Uterus (tissue), 4 donors: ENCODE data around the gene SPOCK1. TPM values are rescaled to one million over a fixed set of nuclear protein-coding genes. Genes with fewer than 3 reads are reported as not detected.

Experiments
- DNase-seq, 2 donors: peaks; one replicate each; pipeline ENCODE4 v3.0.0-alpha.2; 2019 to 2020
- H3K27ac ChIP-seq, 2 donors: fragments of 200-600 bp; sonication (generic); 1 replicate in 1 of 2; 2 replicates in 1 of 2; pipeline ENCODE4 v1.5.1; 2016 to 2018
- H3K27me3 ChIP-seq, 2 donors: fragments of 200-600 bp; sonication (generic); one replicate each; pipeline ENCODE4 v1.5.1; 2018 to 2019; ENCODE audit warnings: control low read depth in 1 of 2
- H3K36me3 ChIP-seq, 2 donors: fragments of 200-600 bp; sonication (generic); one replicate each; pipeline ENCODE4 v1.5.1; 2019; ENCODE audit warnings: control low read depth in 1 of 2
- H3K4me1 ChIP-seq, 2 donors: fragments of 200-600 bp; sonication (generic); one replicate each; pipeline ENCODE4 v1.5.1; 2018 to 2019; ENCODE audit warnings: control low read depth in 1 of 2
- H3K4me3 ChIP-seq, 2 donors: fragments of 200-600 bp; sonication (generic); 1 replicate in 1 of 2; 2 replicates in 1 of 2; pipeline ENCODE4 v1.5.1; 2018 to 2019; ENCODE audit warnings: mild to moderate bottlenecking in 1 of 2
- H3K9me3 ChIP-seq, 2 donors: fragments of 200-600 bp; sonication (generic); one replicate each; pipeline ENCODE4 v1.5.1; 2019; ENCODE audit warnings: control low read depth in 1 of 2
- POLR2A ChIP-seq, 2 donors: fragments of 450-650 bp; IDR thresholded peaks; one replicate each; pipeline ENCODE4 v1.6.1; 2016; ENCODE audit warnings: antibody characterized with exemption in 2 of 2, mild to moderate bottlenecking in 1 of 2, moderate library complexity in 1 of 2
- intact Hi-C: fragments of 100-400 bp; cut with DNase I; formaldehyde crosslinking; loops from one replicate; pipeline ENCODE4 v1.15.1; 2023; ENCODE audit warnings: low total_unique reads
- total RNA-seq, 4 donors: library from RNA; depleted of rRNA in 3 of 4; stranded (reverse); fragments of >200 nt in 3 of 4; gene quantifications; one replicate each; pipeline versions ENCODE4 v1.1.0 to v1.2.4, GENCODE V29; 2014 to 2023
- TF ChIP-seq, protein P1 (sequence below), 4 experiments: fragments of 200-600 bp in 2 of 4; fragments of 450-650 bp in 2 of 4; sonication (generic) in 2 of 4; IDR thresholded peaks; one replicate each; pipeline ENCODE4 v1.5.1; 2016 to 2019; ENCODE audit warnings: antibody characterized with exemption in 4 of 4, mild to moderate bottlenecking in 2 of 4, moderate library complexity in 1 of 4
- donor health status: DM: yes; HTN: yes; CAD: no.

SPOCK1 gene
- total RNA-seq, 4 donors from 2014 or later = 31.8 to 131 (median 45.1) TPM

DNA sequence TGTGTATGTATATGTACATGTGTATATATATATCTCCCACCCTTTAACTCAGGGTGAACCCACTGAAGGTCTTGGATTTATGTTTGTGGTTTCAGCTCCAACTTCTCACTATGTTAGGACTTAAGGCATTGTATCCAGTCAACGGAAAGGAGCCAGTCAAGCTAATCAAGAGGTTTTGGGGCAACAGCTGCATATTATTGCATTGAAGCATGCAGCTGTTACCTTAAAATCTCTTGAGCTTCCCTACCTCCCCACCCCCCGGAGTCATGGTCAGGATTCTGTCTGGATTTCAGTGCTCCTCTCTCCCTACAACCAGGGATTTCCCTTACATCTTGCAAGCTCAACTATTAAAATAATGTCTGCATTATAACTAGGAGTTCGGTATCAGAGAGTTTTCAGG lies 399.5 kb downstream of the SPOCK1 start:
- Histone ChIP-seq H3K27ac (no peak overlapping the region), H3K4me1 (no peaks in the 10 kb centered on the region), H3K36me3 (no peaks in the 10 kb centered on the region), H3K27me3 (no peaks in the 10 kb centered on the region), H3K4me3 (no peak overlapping the region), H3K9me3 (no peaks in the 10 kb centered on the region)
- DNase-seq = no peak
- intact Hi-C loops = no loop called here
- no peak for TF ChIP-seq POLR2A (IDR thresholded peaks at IDR 0.05)
- TF ChIP-seq, protein P1, sequence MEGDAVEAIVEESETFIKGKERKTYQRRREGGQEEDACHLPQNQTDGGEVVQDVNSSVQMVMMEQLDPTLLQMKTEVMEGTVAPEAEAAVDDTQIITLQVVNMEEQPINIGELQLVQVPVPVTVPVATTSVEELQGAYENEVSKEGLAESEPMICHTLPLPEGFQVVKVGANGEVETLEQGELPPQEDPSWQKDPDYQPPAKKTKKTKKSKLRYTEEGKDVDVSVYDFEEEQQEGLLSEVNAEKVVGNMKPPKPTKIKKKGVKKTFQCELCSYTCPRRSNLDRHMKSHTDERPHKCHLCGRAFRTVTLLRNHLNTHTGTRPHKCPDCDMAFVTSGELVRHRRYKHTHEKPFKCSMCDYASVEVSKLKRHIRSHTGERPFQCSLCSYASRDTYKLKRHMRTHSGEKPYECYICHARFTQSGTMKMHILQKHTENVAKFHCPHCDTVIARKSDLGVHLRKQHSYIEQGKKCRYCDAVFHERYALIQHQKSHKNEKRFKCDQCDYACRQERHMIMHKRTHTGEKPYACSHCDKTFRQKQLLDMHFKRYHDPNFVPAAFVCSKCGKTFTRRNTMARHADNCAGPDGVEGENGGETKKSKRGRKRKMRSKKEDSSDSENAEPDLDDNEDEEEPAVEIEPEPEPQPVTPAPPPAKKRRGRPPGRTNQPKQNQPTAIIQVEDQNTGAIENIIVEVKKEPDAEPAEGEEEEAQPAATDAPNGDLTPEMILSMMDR (IDR thresholded peaks at IDR 0.05) = no peak

- intact Hi-C loops = no loop called here
- TF ChIP-seq, protein P1 (IDR thresholded peaks at IDR 0.05) = no peak
- no peak for TF ChIP-seq POLR2A (IDR thresholded peaks at IDR 0.05)
- Histone ChIP-seq H3K4me1 (no peaks in the 10 kb centered on the region), H3K4me3 (no peak overlapping the region), H3K27me3 (no peaks in the 10 kb centered on the region), H3K27ac (no peak overlapping the region), H3K36me3 (no peaks in the 10 kb centered on the region), H3K9me3 (no peaks in the 10 kb centered on the region)
- no peak for DNase-seq
Measured at GRCh38 chr5:137098663-137099062, 400.5 kb downstream of the SPOCK1 start.

DNA sequence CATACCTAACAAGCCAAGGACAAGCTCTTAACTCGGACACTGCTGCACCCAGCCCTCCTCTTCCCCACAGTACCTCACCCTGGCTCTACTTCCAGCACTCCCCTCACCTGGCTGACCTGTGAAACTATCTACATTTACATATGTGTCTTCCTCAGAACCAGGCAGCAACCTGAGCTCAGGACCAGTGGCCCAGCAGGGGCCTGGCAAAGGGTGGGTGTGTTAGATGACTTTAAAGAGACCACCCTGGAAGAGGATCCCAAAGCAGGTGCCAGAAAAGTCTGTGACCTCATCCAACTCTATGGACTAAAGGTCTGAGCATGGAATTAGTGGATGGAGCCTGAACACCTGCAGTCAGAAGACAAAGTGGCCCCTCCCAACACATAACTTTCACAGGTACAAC lies 400.9 kb downstream of the SPOCK1 start:
- TF ChIP-seq, protein P1 (IDR thresholded peaks at IDR 0.05) = no peak
- no peak for TF ChIP-seq POLR2A (IDR thresholded peaks at IDR 0.05)

DNA sequence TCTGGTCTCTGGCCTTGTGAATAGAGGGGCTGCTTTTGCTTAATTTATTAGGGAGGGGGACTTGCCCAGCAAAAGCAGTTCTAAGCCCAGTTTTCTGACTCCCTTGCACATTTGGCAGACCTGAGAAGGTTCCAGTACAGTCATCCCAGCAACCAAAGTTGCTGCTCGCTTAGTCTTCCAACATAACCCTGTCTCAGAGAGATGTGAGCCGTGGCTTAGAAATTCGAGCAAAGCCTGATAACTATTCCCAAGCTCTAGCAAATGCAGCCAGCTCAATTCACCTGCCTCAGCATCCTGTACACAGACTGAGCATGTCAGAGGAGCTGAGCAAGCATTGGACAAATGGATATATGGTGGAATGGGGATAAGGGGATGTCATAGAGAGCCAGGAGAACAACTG lies 401.9 kb downstream of the SPOCK1 start:
- no peak for DNase-seq
- no peak overlapping the region for H3K4me3 ChIP-seq
- no peak overlapping the region for H3K27ac ChIP-seq
- no peaks in the 10 kb centered on the region for H3K4me1 ChIP-seq
- TF ChIP-seq, protein P1 (IDR thresholded peaks at IDR 0.05) = no peak
- no peak for TF ChIP-seq POLR2A (IDR thresholded peaks at IDR 0.05)
- H3K9me3 ChIP-seq = no peaks in the 10 kb centered on the region
- intact Hi-C loops = no loop called here
- H3K36me3 ChIP-seq = no peaks in the 10 kb centered on the region
- H3K27me3 ChIP-seq = no peaks in the 10 kb centered on the region

More for the DNA sequence above, 400.9 kb downstream of the SPOCK1 start:
- no peak overlapping the region for H3K4me3 ChIP-seq
- intact Hi-C loops = no loop called here
- no peaks in the 10 kb centered on the region for H3K4me1 ChIP-seq
- DNase-seq = no peak
- H3K27me3 ChIP-seq = no peaks in the 10 kb centered on the region
- H3K36me3 ChIP-seq = no peaks in the 10 kb centered on the region
- no peak overlapping the region for H3K27ac ChIP-seq
- no peaks in the 10 kb centered on the region for H3K9me3 ChIP-seq

DNA sequence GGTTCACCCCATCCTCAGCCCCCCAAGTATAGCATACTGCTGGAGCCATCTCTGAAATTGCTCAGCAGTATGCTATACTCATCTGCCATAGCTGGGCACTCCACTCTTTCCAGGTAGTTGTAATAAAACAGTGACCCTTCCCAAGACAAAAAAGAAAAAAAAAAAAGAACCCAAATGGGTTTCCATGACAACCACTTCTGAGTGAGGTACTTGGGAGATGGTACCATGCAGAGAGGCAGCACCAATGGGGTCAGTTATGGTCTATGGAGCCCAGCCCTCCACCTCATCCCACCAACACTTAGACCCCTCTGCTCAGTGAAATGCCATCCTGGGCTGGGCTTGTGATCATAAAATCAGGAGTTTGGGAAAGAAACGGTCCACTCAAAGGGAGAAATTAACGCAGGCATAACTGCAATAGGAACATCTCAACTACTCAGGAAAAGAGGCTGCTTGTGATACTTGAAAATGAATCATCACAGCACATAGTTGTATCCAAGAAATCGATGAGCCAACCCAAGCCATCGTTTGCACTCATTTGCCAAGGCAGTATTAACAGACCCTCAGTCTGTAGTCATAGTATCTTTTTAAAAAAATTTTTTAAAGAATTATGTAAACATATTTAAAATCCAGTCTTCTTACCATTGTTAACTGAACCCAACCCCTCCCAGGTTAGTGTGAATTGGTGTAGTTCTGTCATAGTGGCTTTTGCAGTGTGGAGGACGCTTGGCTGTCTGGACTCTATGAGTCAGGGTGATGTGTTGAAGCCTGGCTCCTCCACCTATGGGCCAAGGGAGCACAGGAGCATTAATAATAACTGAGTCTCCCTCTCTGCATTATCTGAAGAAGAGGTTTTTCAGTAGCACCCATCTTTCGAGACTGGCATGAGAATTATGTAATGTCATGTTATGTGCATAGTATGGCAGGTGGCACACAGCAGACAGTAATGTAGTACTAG lies 402.7 kb downstream of the SPOCK1 start:
- no peak for DNase-seq
- intact Hi-C loops = no loop called here
- TF ChIP-seq POLR2A (IDR thresholded peaks at IDR 0.05) = no peak
- TF ChIP-seq, protein P1 (IDR thresholded peaks at IDR 0.05) = no peak

More for the DNA sequence above, 402.7 kb downstream of the SPOCK1 start:
- no peaks in the 10 kb centered on the region for H3K4me1 ChIP-seq
- H3K27ac ChIP-seq = no peak overlapping the region
- no peaks in the 10 kb centered on the region for H3K27me3 ChIP-seq
- no peaks in the 10 kb centered on the region for H3K9me3 ChIP-seq
- H3K4me3 ChIP-seq = no peak overlapping the region
- no peaks in the 10 kb centered on the region for H3K36me3 ChIP-seq
